ENCODE measurements around the gene BTG3.

BTG3 gene

DNA sequence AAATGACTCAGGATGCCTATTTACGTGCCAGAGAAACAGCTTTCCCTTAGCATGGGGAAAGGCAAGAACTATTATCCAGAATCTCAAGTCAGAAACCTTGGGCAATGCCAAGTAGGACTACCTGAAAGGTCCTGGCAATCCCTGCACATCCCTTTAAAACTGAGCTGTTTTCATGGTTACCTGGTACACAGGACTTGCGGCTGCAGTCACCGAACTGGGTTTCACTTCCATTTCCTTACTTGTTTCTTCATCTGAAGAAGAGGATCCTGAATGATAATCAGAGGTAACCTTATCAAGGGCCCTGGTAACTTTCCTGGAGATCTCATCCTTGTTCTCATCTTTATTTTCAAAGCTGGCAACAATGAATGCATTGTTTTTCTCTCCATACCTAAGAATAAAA is 14.3 kb downstream of the BTG3 start:
- TF ChIP-seq, protein P1, sequence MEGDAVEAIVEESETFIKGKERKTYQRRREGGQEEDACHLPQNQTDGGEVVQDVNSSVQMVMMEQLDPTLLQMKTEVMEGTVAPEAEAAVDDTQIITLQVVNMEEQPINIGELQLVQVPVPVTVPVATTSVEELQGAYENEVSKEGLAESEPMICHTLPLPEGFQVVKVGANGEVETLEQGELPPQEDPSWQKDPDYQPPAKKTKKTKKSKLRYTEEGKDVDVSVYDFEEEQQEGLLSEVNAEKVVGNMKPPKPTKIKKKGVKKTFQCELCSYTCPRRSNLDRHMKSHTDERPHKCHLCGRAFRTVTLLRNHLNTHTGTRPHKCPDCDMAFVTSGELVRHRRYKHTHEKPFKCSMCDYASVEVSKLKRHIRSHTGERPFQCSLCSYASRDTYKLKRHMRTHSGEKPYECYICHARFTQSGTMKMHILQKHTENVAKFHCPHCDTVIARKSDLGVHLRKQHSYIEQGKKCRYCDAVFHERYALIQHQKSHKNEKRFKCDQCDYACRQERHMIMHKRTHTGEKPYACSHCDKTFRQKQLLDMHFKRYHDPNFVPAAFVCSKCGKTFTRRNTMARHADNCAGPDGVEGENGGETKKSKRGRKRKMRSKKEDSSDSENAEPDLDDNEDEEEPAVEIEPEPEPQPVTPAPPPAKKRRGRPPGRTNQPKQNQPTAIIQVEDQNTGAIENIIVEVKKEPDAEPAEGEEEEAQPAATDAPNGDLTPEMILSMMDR (IDR thresholded peaks at IDR 0.05; ENCODE audit: poor library complexity, severe bottlenecking): no peak
- Histone ChIP-seq H3K4me1 (ENCODE audit: insufficient read depth, poor library complexity, severe bottlenecking) (no peaks in the 10 kb centered on the region), H3K9me3 (ENCODE audit: severe bottlenecking) (no peaks in the 10 kb centered on the region), H3K27ac (ENCODE audit: poor library complexity, severe bottlenecking) (no peak overlapping the region), H3K36me3 (ENCODE audit: low read depth) (peaks cover 100% of the 10 kb centered on the region), H3K4me3 (ENCODE audit: severe bottlenecking) (no peak overlapping the region), H3K27me3 (ENCODE audit: insufficient read depth, poor library complexity, severe bottlenecking) (no peaks in the 10 kb centered on the region)
- no peak for DNase-seq (ENCODE audit: low spot score)
- no peak for ATAC-seq (ENCODE audit: low read depth)

DNA sequence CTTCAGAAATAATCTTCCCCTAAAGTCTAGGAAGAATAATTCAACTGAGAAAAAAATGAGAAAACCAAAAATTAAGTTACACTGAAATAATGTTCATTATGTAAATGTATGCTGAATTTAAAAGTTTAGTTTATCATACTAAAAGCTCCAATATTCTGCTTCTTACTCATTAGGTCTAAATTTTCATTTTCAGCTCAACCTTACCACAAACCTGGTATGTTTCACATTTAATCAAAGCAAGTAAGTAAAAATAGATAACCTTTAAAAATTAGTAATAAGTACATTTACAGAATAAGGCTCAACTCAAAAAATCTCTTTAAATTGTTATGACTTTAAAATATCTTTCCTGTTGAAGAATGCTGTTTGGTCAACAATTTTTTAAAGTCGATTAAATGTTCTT is 15.0 kb downstream of the BTG3 start:
- Histone ChIP-seq H3K4me1 (ENCODE audit: insufficient read depth, poor library complexity, severe bottlenecking) (no peaks in the 10 kb centered on the region), H3K27ac (ENCODE audit: poor library complexity, severe bottlenecking) (no peak overlapping the region), H3K27me3 (ENCODE audit: insufficient read depth, poor library complexity, severe bottlenecking) (no peaks in the 10 kb centered on the region), H3K4me3 (ENCODE audit: severe bottlenecking) (no peak overlapping the region), H3K9me3 (ENCODE audit: severe bottlenecking) (no peaks in the 10 kb centered on the region), H3K36me3 (ENCODE audit: low read depth) (peaks cover 100% of the 10 kb centered on the region)
- TF ChIP-seq, protein P1 (IDR thresholded peaks at IDR 0.05; ENCODE audit: poor library complexity, severe bottlenecking): no peak
- DNase-seq (ENCODE audit: low spot score) (no peak), ATAC-seq (ENCODE audit: low read depth) (no peak)

- H3K27ac ChIP-seq (ENCODE audit: poor library complexity, severe bottlenecking): no peak overlapping the region
- ATAC-seq (ENCODE audit: low read depth): no peak
- no peaks in the 10 kb centered on the region for H3K27me3 ChIP-seq (ENCODE audit: insufficient read depth, poor library complexity, severe bottlenecking)
- no peak for DNase-seq (ENCODE audit: low spot score)
- H3K4me3 ChIP-seq (ENCODE audit: severe bottlenecking): no peak overlapping the region
- H3K36me3 ChIP-seq (ENCODE audit: low read depth): peaks cover 31% of the 10 kb centered on the region
- no peaks in the 10 kb centered on the region for H3K4me1 ChIP-seq (ENCODE audit: insufficient read depth, poor library complexity, severe bottlenecking)
- no peaks in the 10 kb centered on the region for H3K9me3 ChIP-seq (ENCODE audit: severe bottlenecking)
- TF ChIP-seq, protein P1 (IDR thresholded peaks at IDR 0.05; ENCODE audit: poor library complexity, severe bottlenecking): no peak
These were observed 22.3 kb downstream of the BTG3 start for GRCh38 chr21:17590430-17590829.

DNA sequence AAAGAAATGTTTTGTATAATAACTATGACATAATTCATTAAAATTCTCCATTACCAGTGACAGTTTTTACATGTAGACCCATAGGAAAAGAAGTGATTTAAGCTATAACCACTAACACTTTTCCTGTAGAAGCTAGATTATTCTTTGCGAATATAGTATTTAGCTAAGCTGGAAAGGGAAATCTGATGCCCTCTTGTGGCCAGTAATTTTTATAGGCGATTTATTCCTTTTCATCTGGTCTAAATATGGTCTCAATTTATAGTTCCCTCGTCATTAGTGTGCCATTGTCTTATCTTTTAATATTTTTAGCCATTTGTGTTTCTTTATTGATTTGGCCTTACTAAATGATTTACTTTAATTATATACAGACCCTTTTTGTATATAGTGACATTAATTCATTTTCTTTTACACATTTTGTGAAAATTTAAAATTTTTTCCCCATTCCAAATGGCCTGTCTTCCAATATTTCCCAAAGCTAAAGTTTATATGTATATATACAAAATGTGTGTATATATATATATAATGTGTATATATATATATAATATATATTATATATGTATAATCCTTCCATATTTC is 26.7 kb downstream of the BTG3 start:
- Histone ChIP-seq H3K27ac (ENCODE audit: poor library complexity, severe bottlenecking) (no peak overlapping the region), H3K9me3 (ENCODE audit: severe bottlenecking) (no peaks in the 10 kb centered on the region), H3K4me1 (ENCODE audit: insufficient read depth, poor library complexity, severe bottlenecking) (no peaks in the 10 kb centered on the region), H3K36me3 (ENCODE audit: low read depth) (no peaks in the 10 kb centered on the region), H3K4me3 (ENCODE audit: severe bottlenecking) (no peak overlapping the region), H3K27me3 (ENCODE audit: insufficient read depth, poor library complexity, severe bottlenecking) (no peaks in the 10 kb centered on the region)
- DNase-seq (ENCODE audit: low spot score): no peak
- TF ChIP-seq, protein P1 (IDR thresholded peaks at IDR 0.05; ENCODE audit: poor library complexity, severe bottlenecking): peak; percentile 83
- ATAC-seq (ENCODE audit: low read depth): peak; percentile 51; the same call in 2 of the 3 replicates

- TF ChIP-seq, protein P1 (IDR thresholded peaks at IDR 0.05; ENCODE audit: poor library complexity, severe bottlenecking): no peak
- Histone ChIP-seq H3K9me3 (ENCODE audit: severe bottlenecking) (no peaks in the 10 kb centered on the region), H3K27ac (ENCODE audit: poor library complexity, severe bottlenecking) (no peak overlapping the region), H3K4me1 (ENCODE audit: insufficient read depth, poor library complexity, severe bottlenecking) (no peaks in the 10 kb centered on the region), H3K4me3 (ENCODE audit: severe bottlenecking) (no peak overlapping the region), H3K27me3 (ENCODE audit: insufficient read depth, poor library complexity, severe bottlenecking) (no peaks in the 10 kb centered on the region), H3K36me3 (ENCODE audit: low read depth) (no peaks in the 10 kb centered on the region)
- no peak for DNase-seq (ENCODE audit: low spot score)
- ATAC-seq (ENCODE audit: low read depth): no peak
These were observed 28.8 kb downstream of the BTG3 start for GRCh38 chr21:17583898-17584297.
